ENCODE results near the gene SELE.
A peak's percentile ranks its signal among the peaks of the same experiment; 100 is the strongest.
"Not testable (repeated sequence)": the region's sequence is repeated elsewhere in the genome, so short reads cannot be mapped to it uniquely, and the experiment has no call there.

SELE gene

DNA sequence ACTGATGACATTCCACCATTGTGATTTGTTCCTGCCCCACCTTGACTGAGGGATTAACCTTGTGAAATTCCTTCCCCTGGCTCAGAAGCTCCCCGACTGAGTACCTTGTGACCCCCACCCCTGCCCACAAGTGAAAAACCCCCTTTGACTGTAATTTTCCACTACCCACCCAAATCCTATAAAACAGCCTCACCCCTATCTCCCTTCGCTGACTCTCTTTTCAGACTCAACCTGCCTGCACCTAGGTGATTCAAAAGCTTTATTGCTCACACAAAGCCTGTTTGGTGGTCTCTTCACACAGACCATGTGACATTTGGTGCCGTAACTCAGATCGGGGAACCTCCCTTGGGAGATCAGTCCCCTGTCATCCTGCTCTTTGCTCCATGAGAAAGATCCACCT is 50.7 kb downstream of the SELE start:
- not testable (repeated sequence) for DNase-seq (ENCODE audit: low read depth in 2 of 2)

DNA sequence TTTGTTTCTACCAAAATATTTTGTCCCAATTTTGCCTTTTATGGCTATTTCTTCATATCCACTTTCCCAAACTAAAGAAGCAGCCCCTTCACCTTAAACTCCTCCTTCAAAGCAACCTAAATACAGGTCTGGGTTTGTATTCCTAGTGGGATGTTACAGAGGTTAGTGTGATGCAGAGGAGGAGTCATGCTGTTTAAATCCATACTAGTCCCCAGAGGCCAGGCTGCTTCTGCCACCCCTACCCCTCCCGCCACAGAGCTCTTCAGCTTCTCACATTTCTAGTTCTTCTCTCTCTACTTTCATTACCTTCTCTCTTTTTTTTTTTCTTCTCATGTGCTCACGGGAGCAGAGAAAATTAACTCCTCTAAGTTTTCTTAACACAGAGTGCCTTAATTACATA is 51.8 kb downstream of the SELE start:
- no peak for DNase-seq (ENCODE audit: low read depth in 2 of 2)

DNA sequence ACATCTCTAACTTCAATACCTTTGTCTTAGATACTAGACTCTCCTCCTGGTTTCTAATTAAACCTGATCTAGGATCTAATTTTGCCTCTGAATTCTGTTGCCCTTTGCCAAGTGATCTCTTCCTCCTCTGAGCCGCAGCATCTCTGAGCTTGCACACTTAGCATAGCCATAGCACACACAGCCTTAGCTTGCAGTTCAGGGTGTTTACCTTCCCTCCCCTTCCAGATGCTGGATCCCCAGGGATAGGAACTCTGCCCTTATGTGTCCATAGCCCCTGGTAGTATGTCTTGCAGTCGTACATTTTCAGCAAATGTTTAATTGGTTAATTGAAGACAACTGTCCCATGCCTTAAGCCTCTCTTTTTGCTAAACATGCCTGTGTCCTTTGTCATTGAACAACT is 52.7 kb downstream of the SELE start:
- no peak for DNase-seq (ENCODE audit: low read depth in 2 of 2)

DNA sequence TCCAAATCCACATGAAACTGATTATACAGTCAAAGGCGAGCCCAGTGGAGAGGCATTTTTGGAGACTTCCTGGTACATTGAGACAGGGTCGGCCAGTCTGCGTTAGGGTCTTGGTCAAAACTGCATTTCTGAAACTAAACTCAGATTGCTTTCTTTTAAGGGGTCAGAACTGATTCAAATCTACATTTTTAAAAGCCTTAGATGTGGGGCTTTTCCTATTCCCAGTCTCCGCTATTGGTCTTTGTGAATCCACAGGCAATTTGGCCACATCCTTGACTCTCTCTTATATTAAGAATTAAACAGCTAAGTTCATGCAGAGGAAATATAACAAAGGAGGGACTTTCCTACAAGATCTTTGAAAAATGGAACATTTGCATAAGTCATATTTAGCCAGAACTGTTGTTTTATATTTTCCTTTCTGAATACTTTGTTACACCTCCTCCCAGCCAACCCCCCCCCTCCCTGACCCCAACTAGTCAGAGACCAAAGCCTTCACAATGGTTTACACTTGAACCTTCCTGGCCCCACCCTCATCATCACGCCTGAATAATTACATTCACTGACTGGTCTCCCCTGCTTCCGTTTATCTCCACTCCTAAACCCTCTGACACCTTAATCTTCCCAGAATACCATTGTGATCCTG is 53.4 kb downstream of the SELE start:
- peak in 1 of 2 donors; percentile 60 for DNase-seq (ENCODE audit: low read depth in 2 of 2)

DNA sequence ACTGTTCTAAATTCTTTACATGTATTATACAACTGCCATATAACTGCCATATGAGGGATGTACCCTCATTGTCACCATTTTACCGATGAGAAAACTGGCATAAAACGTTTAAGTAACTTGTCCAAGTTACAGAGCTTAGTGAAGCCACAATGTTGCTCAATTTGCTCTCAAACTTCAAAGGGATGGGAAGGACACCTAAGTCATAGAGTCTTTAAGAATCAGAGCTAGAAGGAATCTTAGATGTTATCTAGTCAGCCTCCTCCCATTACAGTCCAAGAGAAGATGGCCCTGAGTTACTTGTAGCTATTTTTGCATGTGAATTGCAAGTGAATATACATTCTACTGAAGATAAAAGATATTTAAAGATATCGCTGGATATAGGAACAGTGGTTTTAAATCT is 54.2 kb downstream of the SELE start:
- no peak for DNase-seq (ENCODE audit: low read depth in 2 of 2)

DNA sequence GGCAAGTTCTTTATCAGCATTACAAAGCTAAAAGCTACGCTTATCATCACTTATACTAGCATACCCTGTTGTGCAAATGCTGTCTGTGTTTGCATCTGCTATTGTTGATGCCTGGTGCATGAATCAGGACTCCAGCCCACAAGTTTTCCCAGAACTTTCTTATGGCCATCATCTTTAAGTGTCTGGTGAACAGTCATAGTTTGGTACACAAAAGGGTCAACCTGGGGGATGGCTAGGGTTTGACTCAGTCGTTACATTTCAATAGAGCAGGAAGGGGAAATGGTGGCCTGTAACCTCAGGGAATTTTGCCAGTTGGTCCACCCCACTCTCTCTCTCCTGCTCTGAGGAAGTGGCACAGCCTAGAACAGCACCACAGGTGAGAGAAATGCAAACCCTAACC is 57.9 kb downstream of the SELE start:
- DNase-seq (ENCODE audit: low read depth in 2 of 2) = no peak

Data from stimulated activated CD8-positive, alpha-beta memory T cell treated with anti-CD3 and anti-CD28 coated beads, Interleukin-15, amount 100 ng/mL, for 48 hours (primary cell).